ENCODE data around the gene SFMBT2. TPM values are rescaled to one million over a fixed set of nuclear protein-coding genes. Genes with fewer than 3 reads are reported as not detected.
"Not testable (repeated sequence)": the region's sequence is repeated elsewhere in the genome, so short reads cannot be mapped to it uniquely, and the experiment has no call there.

SFMBT2 gene
- total RNA-seq, 2 experiments from 2014 or later, result 31.9 to 32.3 TPM

DNA sequence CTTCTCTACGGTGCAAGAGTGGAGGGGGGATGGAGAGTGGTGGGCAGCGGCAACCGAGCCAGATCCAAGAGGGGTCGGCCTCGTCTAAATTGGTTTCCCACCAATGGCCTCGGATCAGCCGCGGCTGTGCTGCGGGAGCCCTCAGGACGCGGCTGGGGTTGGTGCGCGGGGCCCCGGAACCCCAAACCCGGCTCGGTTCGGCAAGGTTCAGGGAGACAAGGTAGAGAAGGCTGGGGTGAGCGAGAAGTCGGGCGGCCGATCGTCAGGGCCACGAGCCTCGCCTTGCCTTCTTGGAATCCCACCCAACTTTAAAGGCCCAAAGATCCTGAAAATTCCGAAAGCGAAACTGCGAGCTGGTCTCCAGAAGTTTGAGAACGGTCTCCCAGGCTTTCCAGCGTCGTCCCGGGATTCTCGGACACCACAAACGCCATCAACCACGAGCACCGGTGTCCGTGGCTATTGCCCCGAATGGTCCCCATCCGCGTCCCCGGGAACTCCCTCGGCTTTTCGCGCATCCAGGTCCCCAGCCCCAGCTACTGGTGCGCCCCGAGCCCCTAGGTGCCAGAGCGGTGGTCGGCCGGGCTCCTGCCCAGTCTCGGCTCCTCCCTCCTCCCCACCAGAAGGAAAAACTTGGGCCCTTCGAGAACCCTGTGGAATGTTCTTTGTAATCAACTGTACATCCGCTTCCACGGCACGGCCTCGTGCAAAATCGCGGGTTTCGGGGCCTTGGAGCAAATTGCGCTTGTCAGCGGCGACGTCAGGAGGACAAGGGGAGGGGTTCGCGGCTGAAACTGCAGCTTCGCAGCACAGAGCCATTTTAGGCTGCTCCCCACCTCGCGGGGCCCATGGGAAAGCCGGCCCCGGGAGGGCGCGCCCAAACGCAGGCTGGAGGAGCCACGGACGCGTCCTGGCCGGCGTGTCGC, 3.2 kb downstream of the SFMBT2 start:
- peak overlapping the region; percentile 80 for H3K4me3 Mint-ChIP-seq
- peaks cover 26% of the 10 kb centered on the region for H3K36me3 Mint-ChIP-seq (ENCODE audit: low read depth)
- H3K4me1 Mint-ChIP-seq, result peaks cover 56% of the 10 kb centered on the region
- CTCF ChIA-PET, result interaction anchor here (0.7 to 2.0 kb wide), 5 partner anchors 12 to 287 kb away, joined by 3 to 4 read pairs (median 3); no protein-coding TSS in a partner anchor
- H3K27ac Mint-ChIP-seq, result peak overlapping the region; percentile 85
- DNase-seq, result peak; percentile 62
- H3K9me3 Mint-ChIP-seq, result no peaks in the 10 kb centered on the region
- H3K27me3 Mint-ChIP-seq, result peaks cover 13% of the 10 kb centered on the region
- POLR2A ChIA-PET, result no interaction called here

DNA sequence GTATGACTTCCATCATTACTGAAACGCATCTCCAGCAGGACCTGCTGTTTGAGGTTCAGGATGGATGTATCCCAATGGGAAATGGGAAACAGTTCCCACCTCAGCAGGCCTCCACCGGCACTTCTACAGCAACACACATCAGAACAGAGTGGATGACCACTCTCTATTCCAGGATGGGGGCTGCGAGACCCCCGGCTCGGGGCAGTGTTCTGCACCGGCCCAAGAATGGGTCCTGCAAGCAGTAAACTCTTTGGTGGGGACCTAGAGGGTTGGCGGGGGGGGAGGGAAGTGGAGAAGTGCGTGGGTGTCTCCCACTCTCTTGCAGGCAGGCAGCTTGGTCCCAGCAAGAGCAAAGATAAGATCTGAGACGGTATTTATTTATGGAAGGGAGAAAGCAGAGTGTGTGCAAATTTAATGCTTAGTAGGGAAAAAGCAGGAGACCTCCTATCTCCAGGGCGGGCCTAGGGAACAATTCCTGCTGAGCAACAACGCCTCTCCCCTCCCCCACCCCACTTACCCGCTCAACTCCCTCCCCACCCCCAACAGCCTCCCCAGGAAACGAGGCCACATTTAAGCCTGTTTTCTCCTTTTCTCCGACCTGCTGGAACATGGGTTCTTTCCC, 4.0 kb downstream of the SFMBT2 start:
- Mint-ChIP-seq H3K9me3 (no peaks in the 10 kb centered on the region), H3K4me3 (peak overlapping the region; percentile 80), H3K36me3 (ENCODE audit: low read depth) (peaks cover 30% of the 10 kb centered on the region), H3K4me1 (peaks cover 52% of the 10 kb centered on the region), H3K27ac (no peak overlapping the region), H3K27me3 (peaks cover 6% of the 10 kb centered on the region)
- ChIA-PET CTCF (interaction anchor here (2.0 kb wide), 1 partner anchor 286 kb away, joined by 4 read pairs; no protein-coding TSS in a partner anchor), POLR2A (no interaction called here)
- no peak for DNase-seq

DNA sequence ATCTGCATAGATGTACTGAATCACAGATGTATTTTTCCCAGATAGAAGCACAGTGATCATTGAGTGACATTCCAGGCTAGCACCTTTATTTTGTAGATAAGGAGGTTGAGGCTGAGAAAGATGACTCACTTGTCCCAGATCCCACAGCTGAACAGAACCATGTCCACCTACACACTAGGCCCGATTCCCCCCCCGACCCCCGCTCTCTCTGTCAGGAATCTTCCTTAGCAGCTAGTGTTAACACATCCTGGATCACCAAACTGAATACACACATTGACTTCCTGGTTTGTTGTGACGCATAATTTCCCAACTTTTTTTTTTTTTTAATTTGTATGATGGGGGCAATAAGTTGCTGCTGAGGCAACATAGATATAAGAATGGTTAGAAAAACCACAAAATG, 5.2 kb downstream of the SFMBT2 start:
- ChIA-PET POLR2A (no interaction called here), CTCF (no interaction called here)
- peaks cover 36% of the 10 kb centered on the region for H3K36me3 Mint-ChIP-seq (ENCODE audit: low read depth)

DNA sequence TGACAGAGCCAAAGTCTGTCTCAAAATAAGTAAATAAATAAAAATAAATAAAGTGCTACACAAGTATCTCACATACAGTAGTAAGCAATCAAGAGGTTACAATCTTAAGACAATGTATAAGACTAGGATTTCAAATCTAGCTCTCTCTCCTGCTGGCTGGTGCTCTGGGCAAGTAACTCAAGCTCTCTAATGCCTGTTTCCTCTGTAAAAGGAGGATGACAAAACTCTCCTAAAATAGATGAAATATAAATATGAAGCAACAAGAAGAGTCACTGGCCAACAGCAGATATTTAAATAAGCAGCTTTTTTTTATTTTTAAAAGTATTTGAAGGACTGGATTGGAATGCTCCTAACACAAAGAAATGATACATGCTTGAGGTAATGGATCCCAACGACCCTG, 7.2 kb downstream of the SFMBT2 start:
- peaks cover 47% of the 10 kb centered on the region for H3K36me3 Mint-ChIP-seq (ENCODE audit: low read depth)
- CTCF ChIA-PET, result interaction anchor here (1.0 kb wide), 1 partner anchor 8 kb away, joined by 4 read pairs; the partner anchor contains the start of gene SFMBT2
- H3K27ac Mint-ChIP-seq, result no peak overlapping the region
- DNase-seq, result no peak
- H3K4me1 Mint-ChIP-seq, result peaks cover 50% of the 10 kb centered on the region
- H3K4me3 Mint-ChIP-seq, result no peak overlapping the region
- no peaks in the 10 kb centered on the region for H3K27me3 Mint-ChIP-seq
- POLR2A ChIA-PET, result no interaction called here
- H3K9me3 Mint-ChIP-seq, result no peaks in the 10 kb centered on the region

More for the DNA sequence above, 5.2 kb downstream of the SFMBT2 start:
- Mint-ChIP-seq H3K27ac (no peak overlapping the region), H3K4me3 (no peak overlapping the region), H3K9me3 (no peaks in the 10 kb centered on the region), H3K4me1 (peaks cover 49% of the 10 kb centered on the region), H3K27me3 (no peaks in the 10 kb centered on the region)
- DNase-seq, result no peak

DNA sequence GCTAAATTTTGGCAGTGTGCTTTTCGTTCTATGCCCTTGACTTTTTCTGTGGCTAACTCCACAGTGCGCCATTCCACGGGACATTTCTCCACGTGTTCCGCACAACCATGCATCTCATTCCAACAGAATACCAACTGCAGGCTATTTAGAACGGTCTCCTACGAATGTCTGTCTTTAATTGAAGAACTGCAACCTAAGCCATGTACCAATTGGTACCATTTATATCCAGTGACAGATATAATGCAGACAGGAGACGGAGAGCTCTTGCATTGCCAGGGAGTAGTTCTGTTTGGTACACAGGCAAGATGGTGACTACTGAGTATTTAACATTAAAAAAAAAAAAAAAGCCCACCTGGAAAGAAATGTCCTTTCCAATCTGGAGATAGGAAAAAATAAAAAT, 9.1 kb downstream of the SFMBT2 start:
- DNase-seq, result no peak
- CTCF ChIA-PET, result no interaction called here
- H3K4me1 Mint-ChIP-seq, result peaks cover 50% of the 10 kb centered on the region
- no peaks in the 10 kb centered on the region for H3K9me3 Mint-ChIP-seq
- POLR2A ChIA-PET, result no interaction called here
- H3K27me3 Mint-ChIP-seq, result no peaks in the 10 kb centered on the region
- no peak overlapping the region for H3K4me3 Mint-ChIP-seq
- H3K36me3 Mint-ChIP-seq (ENCODE audit: low read depth), result peaks cover 57% of the 10 kb centered on the region
- no peak overlapping the region for H3K27ac Mint-ChIP-seq

DNA sequence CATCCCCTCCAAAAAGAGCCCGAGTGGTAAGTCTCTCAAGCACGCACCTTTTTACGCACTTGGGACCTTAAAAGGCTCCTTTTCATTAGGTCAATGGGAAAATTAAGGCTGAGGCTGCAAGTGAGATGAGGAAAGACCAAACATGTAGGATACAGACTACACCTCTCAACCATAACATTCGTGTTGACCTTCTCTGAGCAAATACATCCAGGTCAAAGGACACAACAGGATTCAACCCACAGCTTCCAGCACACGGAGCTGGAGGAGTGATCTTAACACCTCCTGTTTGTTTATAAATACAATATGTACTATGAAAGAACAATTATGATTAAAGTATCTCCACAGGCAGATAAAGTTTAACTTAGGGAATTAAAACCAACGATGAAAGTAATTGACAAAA, 9.7 kb downstream of the SFMBT2 start:
- POLR2A ChIA-PET, result no interaction called here
- Mint-ChIP-seq H3K4me3 (no peak overlapping the region), H3K36me3 (ENCODE audit: low read depth) (peaks cover 57% of the 10 kb centered on the region), H3K27me3 (no peaks in the 10 kb centered on the region), H3K27ac (no peak overlapping the region), H3K9me3 (no peaks in the 10 kb centered on the region), H3K4me1 (peaks cover 47% of the 10 kb centered on the region)
- DNase-seq, result no peak
- CTCF ChIA-PET, result no interaction called here

DNA sequence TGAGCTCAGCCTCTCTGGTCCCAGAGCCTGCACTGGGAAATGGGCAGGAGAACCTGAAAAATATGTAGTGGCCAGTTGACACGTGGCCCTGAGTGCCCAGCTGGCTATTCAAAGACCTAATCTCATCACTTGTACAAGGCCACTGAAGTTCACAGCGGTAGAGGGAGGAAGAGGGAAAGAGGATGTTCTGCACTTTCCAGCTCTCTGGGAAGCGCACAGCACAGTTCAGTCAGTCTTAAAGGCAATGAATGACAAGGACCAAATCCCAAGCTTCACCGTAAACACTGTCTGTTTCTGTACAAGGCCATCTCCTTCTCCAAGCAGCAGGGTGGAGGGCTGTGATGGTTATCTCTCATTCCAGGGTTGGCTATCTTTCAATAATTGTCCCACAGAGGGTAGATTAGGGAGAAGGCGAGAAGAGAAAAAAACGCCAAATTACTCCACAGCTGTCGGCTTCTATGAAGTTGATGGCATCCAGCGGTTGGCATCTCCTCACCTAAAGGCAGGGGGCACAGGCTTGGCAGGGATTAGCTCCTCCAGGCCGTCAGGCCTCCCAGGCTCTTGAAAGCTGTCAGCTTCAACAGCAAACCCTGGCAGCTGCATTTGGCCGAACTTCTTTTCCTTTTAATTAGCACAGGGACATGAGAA, 10.6 kb downstream of the SFMBT2 start:
- Mint-ChIP-seq H3K4me1 (peaks cover 46% of the 10 kb centered on the region), H3K36me3 (ENCODE audit: low read depth) (peaks cover 60% of the 10 kb centered on the region), H3K27me3 (no peaks in the 10 kb centered on the region), H3K4me3 (no peak overlapping the region), H3K9me3 (no peaks in the 10 kb centered on the region), H3K27ac (no peak overlapping the region)
- ChIA-PET CTCF (interaction anchor here (0.7 kb wide), 1 partner anchor 287 kb away, joined by 3 read pairs; no protein-coding TSS in a partner anchor), POLR2A (interaction anchor here (0.6 kb wide), 1 partner anchor 10 kb away, joined by 6 read pairs; the partner anchor contains the start of gene SFMBT2)
- no peak for DNase-seq

DNA sequence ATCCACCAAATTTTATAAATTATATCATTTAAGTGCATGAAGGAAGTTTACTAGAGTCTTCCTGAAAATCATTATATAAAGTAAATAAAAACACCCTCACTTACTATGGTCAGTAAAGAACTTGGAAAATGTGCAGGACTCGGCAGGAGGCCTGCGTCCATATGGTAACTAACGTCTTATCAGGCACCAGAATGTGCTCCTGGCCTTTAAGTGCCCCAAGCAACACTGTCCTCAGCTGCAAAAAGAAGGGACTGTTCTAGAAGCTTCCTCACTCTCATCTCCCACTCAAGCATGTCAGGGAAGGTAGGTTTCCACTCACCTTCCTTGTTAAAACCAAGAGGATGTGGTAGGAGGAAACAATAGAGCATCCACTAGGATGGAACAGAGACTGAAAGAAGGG, 11.3 kb downstream of the SFMBT2 start:
- H3K36me3 Mint-ChIP-seq (ENCODE audit: low read depth), result peaks cover 57% of the 10 kb centered on the region
- CTCF ChIA-PET, result interaction anchor here (1.0 kb wide), 1 partner anchor 14 kb away, joined by 3 read pairs; no protein-coding TSS in a partner anchor
- POLR2A ChIA-PET, result no interaction called here
- no peak overlapping the region for H3K4me3 Mint-ChIP-seq
- no peaks in the 10 kb centered on the region for H3K27me3 Mint-ChIP-seq
- no peaks in the 10 kb centered on the region for H3K9me3 Mint-ChIP-seq
- H3K4me1 Mint-ChIP-seq, result peaks cover 45% of the 10 kb centered on the region
- H3K27ac Mint-ChIP-seq, result peak overlapping the region; percentile 1
- DNase-seq, result no peak

DNA sequence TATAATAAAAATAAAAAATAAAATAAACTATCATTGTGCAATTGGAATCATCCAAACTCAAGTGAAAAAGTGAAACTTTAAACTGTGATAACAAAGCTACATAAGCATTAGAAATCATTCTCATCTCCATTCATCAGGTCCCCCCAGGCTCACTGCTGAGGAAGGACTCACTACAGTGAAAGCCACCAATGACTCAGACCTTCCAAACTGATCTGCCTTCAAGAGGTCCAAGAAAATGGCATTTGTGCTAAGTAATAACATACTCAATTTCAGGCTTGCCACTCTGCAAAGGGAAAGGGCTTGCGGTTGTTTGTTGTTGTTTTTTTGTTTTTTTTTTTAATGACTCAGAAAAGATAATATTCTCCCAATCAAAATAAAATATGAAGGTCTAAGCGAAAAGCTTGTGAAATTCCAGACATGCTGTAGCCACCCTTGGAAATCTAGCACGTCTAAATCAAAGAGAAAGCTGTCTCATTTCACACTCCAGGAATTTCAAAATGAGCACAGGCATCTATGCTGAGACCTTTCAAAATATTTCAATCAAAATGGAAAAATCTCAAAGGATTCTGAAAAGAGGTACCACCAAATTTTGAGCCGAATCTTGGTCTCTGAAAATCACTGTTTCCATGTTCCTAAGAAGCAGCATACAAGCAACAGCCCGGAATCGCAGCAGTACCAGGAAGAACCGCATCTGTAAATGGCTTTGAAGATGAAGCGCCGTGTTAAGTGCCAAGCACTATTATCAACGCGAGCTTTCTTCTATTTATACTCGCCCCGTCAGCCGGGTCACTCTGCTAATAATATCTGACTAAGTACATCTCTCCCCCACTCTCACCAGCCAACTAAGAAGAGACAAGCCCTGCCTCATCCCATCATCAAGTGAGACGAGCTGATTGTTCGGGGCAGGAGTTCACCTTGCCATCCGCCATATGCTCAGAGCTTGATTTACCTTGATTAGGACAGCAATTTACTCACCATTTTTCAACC, 13.5 kb downstream of the SFMBT2 start:
- no peaks in the 10 kb centered on the region for H3K27me3 Mint-ChIP-seq
- CTCF ChIA-PET, result no interaction called here
- no peak overlapping the region for H3K27ac Mint-ChIP-seq
- peaks cover 43% of the 10 kb centered on the region for H3K4me1 Mint-ChIP-seq
- no peaks in the 10 kb centered on the region for H3K9me3 Mint-ChIP-seq
- no peak overlapping the region for H3K4me3 Mint-ChIP-seq
- POLR2A ChIA-PET, result no interaction called here
- peaks cover 47% of the 10 kb centered on the region for H3K36me3 Mint-ChIP-seq (ENCODE audit: low read depth)
- DNase-seq, result no peak

DNA sequence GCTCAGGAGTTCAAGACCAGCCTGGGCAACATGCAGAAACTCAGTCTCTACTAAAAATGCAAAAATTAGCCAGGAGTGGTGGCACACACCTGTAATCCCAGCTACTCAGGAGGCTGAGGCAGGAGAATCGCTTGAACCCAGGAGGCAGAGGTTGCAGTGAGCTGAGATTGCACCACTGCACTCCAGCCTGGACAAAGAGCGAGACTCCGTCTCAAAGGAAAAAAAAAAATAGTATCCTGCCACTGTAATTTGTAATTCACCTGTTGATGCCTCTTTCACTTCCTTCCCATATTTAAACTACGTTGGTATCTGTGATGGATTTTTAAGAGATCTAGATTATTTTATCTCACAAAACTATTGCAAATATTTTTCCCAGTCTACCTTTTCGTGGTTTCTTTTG, 18.5 kb downstream of the SFMBT2 start:
- POLR2A ChIA-PET, H3K4me3 Mint-ChIP-seq, DNase-seq, H3K27me3 Mint-ChIP-seq, H3K9me3 Mint-ChIP-seq, CTCF ChIA-PET, H3K27ac Mint-ChIP-seq: not testable (repeated sequence)
- Mint-ChIP-seq H3K36me3 (ENCODE audit: low read depth) (peaks cover 28% of the 10 kb centered on the region), H3K4me1 (peaks cover 52% of the 10 kb centered on the region)

DNA sequence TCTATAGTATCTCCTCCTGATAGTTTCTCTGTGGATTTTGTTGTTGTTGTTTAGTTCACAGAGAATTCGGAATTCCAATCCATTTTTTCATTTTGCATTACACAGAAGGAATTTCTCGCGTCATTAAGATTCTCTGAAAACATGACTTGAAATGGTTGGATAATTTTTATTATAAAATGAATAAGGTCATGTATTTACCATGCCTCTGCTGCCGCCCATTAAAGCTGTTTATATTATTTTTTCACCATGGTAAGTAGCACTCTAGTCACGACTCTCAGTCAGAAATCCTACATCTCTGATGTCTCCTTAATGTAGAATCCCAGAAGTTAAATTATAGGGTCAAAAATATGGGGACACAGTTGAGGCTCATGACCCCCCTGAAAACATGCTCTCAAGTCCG, 19.1 kb downstream of the SFMBT2 start:
- H3K4me3 Mint-ChIP-seq, result no peak overlapping the region
- no peaks in the 10 kb centered on the region for H3K27me3 Mint-ChIP-seq
- H3K9me3 Mint-ChIP-seq, result no peaks in the 10 kb centered on the region
- H3K36me3 Mint-ChIP-seq (ENCODE audit: low read depth), result peaks cover 27% of the 10 kb centered on the region
- POLR2A ChIA-PET, result no interaction called here
- no peak for DNase-seq
- H3K27ac Mint-ChIP-seq, result no peak overlapping the region
- CTCF ChIA-PET, result no interaction called here
- H3K4me1 Mint-ChIP-seq, result peaks cover 53% of the 10 kb centered on the region

DNA sequence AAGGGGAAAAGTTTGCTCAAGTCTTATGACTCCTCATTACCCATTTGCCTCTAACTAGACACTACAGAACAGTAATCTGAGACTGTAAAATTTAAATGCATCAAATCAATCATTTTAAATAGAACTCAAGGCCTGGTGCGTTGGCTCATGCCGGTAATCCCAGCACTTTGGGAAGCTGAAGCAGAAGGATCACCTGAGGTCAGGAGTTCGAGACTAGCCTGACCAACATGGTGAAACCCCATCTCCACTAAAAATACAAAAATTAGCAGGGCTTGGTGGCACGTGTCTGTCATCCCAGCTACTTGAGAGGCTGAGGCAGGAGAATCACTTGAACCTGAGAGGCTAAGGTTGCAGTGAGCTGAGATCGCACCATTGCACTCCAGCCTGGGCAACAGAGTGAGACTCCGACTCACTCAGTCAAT, 20.1 kb downstream of the SFMBT2 start:
- H3K4me3 Mint-ChIP-seq, H3K9me3 Mint-ChIP-seq, POLR2A ChIA-PET, DNase-seq, H3K27ac Mint-ChIP-seq, H3K27me3 Mint-ChIP-seq: not testable (repeated sequence)
- CTCF ChIA-PET, result interaction anchor here (0.6 kb wide), 2 partner anchors 223 to 1370 kb away, joined by 3 read pairs; no protein-coding TSS in a partner anchor
- Mint-ChIP-seq H3K36me3 (ENCODE audit: low read depth) (peaks cover 22% of the 10 kb centered on the region), H3K4me1 (peaks cover 56% of the 10 kb centered on the region)

Data from activated CD4-positive, alpha-beta T cell treated with anti-CD3 and anti-CD28 coated beads, Interleukin-2, amount 10 ng/mL, durations not matched to agents 7 days and 5 days (primary cell).